Measurements from ENCODE around the gene ALS2CL. TPM values are rescaled to one million over a fixed set of nuclear protein-coding genes. Genes with fewer than 3 reads are reported as not detected.

Gene ALS2CL
- total and polyA plus RNA-seq, 9 donors = 3.3 to 13.2 (median 6.2) TPM

DNA sequence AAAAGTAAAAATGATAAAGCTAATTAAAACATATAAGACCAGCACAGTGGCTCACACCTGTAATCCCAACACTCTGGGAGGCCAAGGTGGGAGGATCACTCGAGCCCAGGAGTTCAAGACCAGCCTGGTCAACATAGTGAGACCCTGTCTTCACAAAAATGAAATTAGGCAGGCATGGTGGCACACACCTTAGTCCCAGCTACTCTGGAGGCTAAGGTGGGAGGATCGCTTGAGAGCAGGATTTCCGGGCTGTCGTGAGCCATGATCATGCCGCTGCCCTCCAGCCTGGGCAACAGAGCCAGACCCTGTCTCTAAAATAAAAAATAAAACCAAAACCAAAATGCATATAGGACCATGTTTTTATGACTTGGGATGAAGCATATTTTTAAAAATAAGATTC is 29.0 kb upstream of the ALS2CL start:
- intact Hi-C loops (cut with DNase I) = no loop called here
- H3K9me3 ChIP-seq = no peaks in the 10 kb centered on the region
- WGBS, 3 donors = 90 to 92% (median 91%) methylated on average over 5 of the region's 5 CpGs

DNA sequence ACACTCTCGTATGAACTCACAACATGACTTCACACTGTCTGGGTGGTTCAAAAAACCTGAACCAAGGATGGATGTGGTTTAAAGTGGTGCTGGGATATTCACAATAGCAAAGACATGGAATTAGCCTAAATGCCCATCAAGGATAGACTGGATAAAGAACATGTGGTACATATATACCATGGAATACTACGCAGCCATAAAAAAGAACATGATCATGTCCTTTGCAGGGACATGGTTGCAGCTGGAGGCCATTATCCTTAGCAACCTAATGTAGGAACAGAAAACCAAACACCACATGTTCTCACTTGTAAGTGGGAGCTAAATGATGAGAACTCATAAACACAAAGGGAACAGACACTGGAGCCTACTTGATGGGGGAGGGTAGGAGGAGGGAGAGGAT is 27.5 kb upstream of the ALS2CL start:
- Histone ChIP-seq H3K4me3 (no peak overlapping the region), H3K4me1 (ENCODE audit: insufficient read depth) (no peaks in the 10 kb centered on the region), H3K27ac (no peak overlapping the region), H3K9me3 (no peaks in the 10 kb centered on the region), H3K27me3 (no peaks in the 10 kb centered on the region), H3K36me3 (no peaks in the 10 kb centered on the region)
- intact Hi-C loops (cut with DNase I) = no loop called here
- no peak for DNase-seq
- TF ChIP-seq CTCF (IDR thresholded peaks at IDR 0.05) (no peak), POLR2A (IDR thresholded peaks at IDR 0.05) (no peak), EP300 (IDR thresholded peaks at IDR 0.05) (no peak)
- 62 to 92% (median 71%) methylated on average over 2 of the region's 2 CpGs for WGBS, 3 donors

More for the DNA sequence above, 29.0 kb upstream of the ALS2CL start:
- H3K27me3 ChIP-seq = no peaks in the 10 kb centered on the region
- no peak for DNase-seq
- H3K36me3 ChIP-seq = no peaks in the 10 kb centered on the region
- no peaks in the 10 kb centered on the region for H3K4me1 ChIP-seq (ENCODE audit: insufficient read depth)
- TF ChIP-seq EP300 (IDR thresholded peaks at IDR 0.05) = no peak
- no peak for TF ChIP-seq CTCF (IDR thresholded peaks at IDR 0.05)
- TF ChIP-seq POLR2A (IDR thresholded peaks at IDR 0.05) = no peak
- no peak overlapping the region for H3K4me3 ChIP-seq
- H3K27ac ChIP-seq = no peak overlapping the region

- TF ChIP-seq CTCF (IDR thresholded peaks at IDR 0.05) (no peak), POLR2A (IDR thresholded peaks at IDR 0.05) (no peak), EP300 (IDR thresholded peaks at IDR 0.05) (no peak)
- Histone ChIP-seq H3K4me1 (ENCODE audit: insufficient read depth) (no peaks in the 10 kb centered on the region), H3K9me3 (no peaks in the 10 kb centered on the region), H3K36me3 (no peaks in the 10 kb centered on the region), H3K27ac (no peak overlapping the region), H3K4me3 (no peak overlapping the region), H3K27me3 (no peaks in the 10 kb centered on the region)
- 70 to 85% (median 78%) methylated on average over 4 of the region's 4 CpGs for WGBS, 3 donors
- intact Hi-C loops (cut with DNase I) = no loop called here
- DNase-seq = no peak
These were observed 26.3 kb upstream of the ALS2CL start for GRCh38 chr3:46719735-46720271.

GRCh38 chr3:46719044-46719565 is 25.6 kb upstream of the ALS2CL start:
- WGBS, 3 donors = 78 to 88% (median 87%) methylated on average over 2 of the region's 2 CpGs
- Histone ChIP-seq H3K4me1 (ENCODE audit: insufficient read depth) (no peaks in the 10 kb centered on the region), H3K4me3 (no peak overlapping the region), H3K36me3 (no peaks in the 10 kb centered on the region), H3K27ac (no peak overlapping the region), H3K9me3 (no peaks in the 10 kb centered on the region), H3K27me3 (no peaks in the 10 kb centered on the region)
- no peak for DNase-seq
- TF ChIP-seq EP300 (IDR thresholded peaks at IDR 0.05) (no peak), CTCF (IDR thresholded peaks at IDR 0.05) (no peak), POLR2A (IDR thresholded peaks at IDR 0.05) (no peak)
- intact Hi-C loops (cut with DNase I) = no loop called here

All from ovary (tissue), 9 donors.